ENCODE results near the gene CBX8. TPM values are rescaled to one million over a fixed set of nuclear protein-coding genes. Genes with fewer than 3 reads are reported as not detected.

Gene CBX8
- total and polyA plus RNA-seq, 2 of the 13 experiments (the other 11 are each of a cell fraction or from before 2014, with no cell fraction given) = 0.34 to 12.6 TPM

GRCh38 chr17:79811011-79811867 is 14.4 kb upstream of the CBX8 start (continued):
- TF ChIP-seq ZMYM3 (CRISPR knock-in tag; IDR thresholded peaks at IDR 0.05) = peak; percentile 70
- 0 out of 2 replicates have a peak, but pooled peaks have one; percentile 21 for TF ChIP-seq ZNF782 (CRISPR knock-in tag; IDR thresholded peaks at IDR 0.05; ENCODE audit: borderline replicate concordance)
- TF ChIP-seq ZNF737 (CRISPR knock-in tag; IDR thresholded peaks at IDR 0.05; ENCODE audit: borderline replicate concordance) = 0 out of 2 replicates have a peak, but pooled peaks have one; percentile 41
- TF ChIP-seq ZNF280B (CRISPR knock-in tag; IDR thresholded peaks at IDR 0.05; ENCODE audit: borderline replicate concordance) = 0 out of 2 replicates have a peak, but pooled peaks have one; percentile 46
- TF ChIP-seq REXO4 (CRISPR knock-in tag; IDR thresholded peaks at IDR 0.05; ENCODE audit: borderline replicate concordance) = no peak
- TF ChIP-seq MZF1 (CRISPR knock-in tag; IDR thresholded peaks at IDR 0.05; ENCODE audit: borderline replicate concordance) = no peak
- peak; percentile 65; the same call in 1 of the 2 replicates for TF ChIP-seq ELF3 (CRISPR knock-in tag; IDR thresholded peaks at IDR 0.05)
- no peak for TF ChIP-seq ZBTB44 (CRISPR knock-in tag; IDR thresholded peaks at IDR 0.05)
- TF ChIP-seq LRRFIP1 (CRISPR knock-in tag; conservative IDR thresholded peaks at IDR 0.05) = 0 out of 2 replicates have a peak, but pooled peaks have one; percentile 5
- peak; percentile 13; the same call in 1 of the 2 replicates for TF ChIP-seq SOX13 (IDR thresholded peaks at IDR 0.05)
- peak in 1 of 2 experiments; percentile 65; a peak in 2 of 4 replicates for TF ChIP-seq SOX13 (CRISPR knock-in tag; conservative IDR thresholded peaks at IDR 0.05 in 1 of 2, IDR thresholded peaks at IDR 0.05 in 1 of 2)
- no peak for TF ChIP-seq HBP1 (CRISPR knock-in tag; IDR thresholded peaks at IDR 0.05; ENCODE audit: low read depth)
- no peak; the same call in 1 of the 2 replicates for TF ChIP-seq KDM5A (IDR thresholded peaks at IDR 0.05; ENCODE audit: borderline replicate concordance, low read length)
- peak; percentile 66 for TF ChIP-seq ZNF331 (CRISPR knock-in tag; IDR thresholded peaks at IDR 0.05)
- TF ChIP-seq PBX3 (CRISPR knock-in tag; IDR thresholded peaks at IDR 0.05; ENCODE audit: borderline replicate concordance) = no peak
- TF ChIP-seq ZNF234 (CRISPR knock-in tag; conservative IDR thresholded peaks at IDR 0.05) = no peak
- TF ChIP-seq CERS6 (CRISPR knock-in tag; IDR thresholded peaks at IDR 0.05) = no peak

All from HepG2 (cell line).